ENCODE measurements around the gene PAH. TPM values are rescaled to one million over a fixed set of nuclear protein-coding genes. Genes with fewer than 3 reads are reported as not detected.

Gene PAH
- total and polyA plus RNA-seq, 2 of the 13 experiments (the other 11 are each of a cell fraction or from before 2014, with no cell fraction given), result 192 to 451 TPM

GRCh38 chr12:102824218-102824835 lies 92.7 kb downstream of the PAH start (continued):
- TF ChIP-seq ZNF124 (CRISPR knock-in tag; IDR thresholded peaks at IDR 0.05), result peak; percentile 70; the same call in 1 of the 2 replicates
- TF ChIP-seq, protein P1, sequence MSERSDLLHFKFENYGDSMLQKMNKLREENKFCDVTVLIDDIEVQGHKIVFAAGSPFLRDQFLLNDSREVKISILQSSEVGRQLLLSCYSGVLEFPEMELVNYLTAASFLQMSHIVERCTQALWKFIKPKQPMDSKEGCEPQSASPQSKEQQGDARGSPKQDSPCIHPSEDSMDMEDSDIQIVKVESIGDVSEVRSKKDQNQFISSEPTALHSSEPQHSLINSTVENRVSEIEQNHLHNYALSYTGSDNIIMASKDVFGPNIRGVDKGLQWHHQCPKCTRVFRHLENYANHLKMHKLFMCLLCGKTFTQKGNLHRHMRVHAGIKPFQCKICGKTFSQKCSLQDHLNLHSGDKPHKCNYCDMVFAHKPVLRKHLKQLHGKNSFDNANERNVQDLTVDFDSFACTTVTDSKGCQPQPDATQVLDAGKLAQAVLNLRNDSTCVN (CRISPR knock-in tag; IDR thresholded peaks at IDR 0.05; ENCODE audit: borderline replicate concordance), result peak; percentile 78; the same call in 1 of the 2 replicates
- TF ChIP-seq ZNF563 (CRISPR knock-in tag; IDR thresholded peaks at IDR 0.05), result peak; percentile 79; the same call in 1 of the 2 replicates
- peak; percentile 84; the same call in 1 of the 2 replicates for TF ChIP-seq HES4 (CRISPR knock-in tag; IDR thresholded peaks at IDR 0.05; ENCODE audit: borderline replicate concordance)
- peak; percentile 86; the same call in 1 of the 2 replicates for TF ChIP-seq ZNF749 (CRISPR knock-in tag; IDR thresholded peaks at IDR 0.05; ENCODE audit: borderline replicate concordance)
- peak; percentile 67; the same call in 1 of the 2 replicates for TF ChIP-seq REL (CRISPR knock-in tag; conservative IDR thresholded peaks at IDR 0.05)
- TF ChIP-seq, protein P2, sequence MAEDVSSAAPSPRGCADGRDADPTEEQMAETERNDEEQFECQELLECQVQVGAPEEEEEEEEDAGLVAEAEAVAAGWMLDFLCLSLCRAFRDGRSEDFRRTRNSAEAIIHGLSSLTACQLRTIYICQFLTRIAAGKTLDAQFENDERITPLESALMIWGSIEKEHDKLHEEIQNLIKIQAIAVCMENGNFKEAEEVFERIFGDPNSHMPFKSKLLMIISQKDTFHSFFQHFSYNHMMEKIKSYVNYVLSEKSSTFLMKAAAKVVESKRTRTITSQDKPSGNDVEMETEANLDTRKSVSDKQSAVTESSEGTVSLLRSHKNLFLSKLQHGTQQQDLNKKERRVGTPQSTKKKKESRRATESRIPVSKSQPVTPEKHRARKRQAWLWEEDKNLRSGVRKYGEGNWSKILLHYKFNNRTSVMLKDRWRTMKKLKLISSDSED (CRISPR knock-in tag; IDR thresholded peaks at IDR 0.05), result 0 out of 2 replicates have a peak, but pooled peaks have one; percentile 56
- peak; percentile 40; the same call in 1 of the 2 replicates for TF ChIP-seq EED (CRISPR knock-in tag; IDR thresholded peaks at IDR 0.05)
- TF ChIP-seq TCF7 (IDR thresholded peaks at IDR 0.05; ENCODE audit: low read depth), result no peak
- peak; percentile 70; the same call in 1 of the 2 replicates for TF ChIP-seq ZNF441 (CRISPR knock-in tag; IDR thresholded peaks at IDR 0.05; ENCODE audit: borderline replicate concordance)
- TF ChIP-seq KMT2B (CRISPR knock-in tag; IDR thresholded peaks at IDR 0.05), result peak; percentile 74
- peak; percentile 71; the same call in 1 of the 2 replicates for TF ChIP-seq ZNF280B (CRISPR knock-in tag; IDR thresholded peaks at IDR 0.05; ENCODE audit: borderline replicate concordance)
- peak; percentile 73; the same call in 1 of the 2 replicates for TF ChIP-seq PRMT3 (CRISPR knock-in tag; IDR thresholded peaks at IDR 0.05; ENCODE audit: borderline replicate concordance, low read depth)
- TF ChIP-seq GATAD2A (CRISPR knock-in tag; IDR thresholded peaks at IDR 0.05), result 0 out of 2 replicates have a peak, but pooled peaks have one; percentile 38
- no peak; the same call in 1 of the 2 replicates for TF ChIP-seq ZNF235 (CRISPR knock-in tag; IDR thresholded peaks at IDR 0.05; ENCODE audit: borderline replicate concordance)
- TF ChIP-seq ZNF589 (CRISPR knock-in tag; conservative IDR thresholded peaks at IDR 0.05), result peak; percentile 73; the same call in 1 of the 2 replicates
- TF ChIP-seq ESRRA (CRISPR knock-in tag; IDR thresholded peaks at IDR 0.05; ENCODE audit: low read depth), result no peak
- peak; percentile 68; the same call in 1 of the 2 replicates for TF ChIP-seq ZNF558 (CRISPR knock-in tag; IDR thresholded peaks at IDR 0.05; ENCODE audit: borderline replicate concordance)
- peak; percentile 33; the same call in 1 of the 2 replicates for TF ChIP-seq ZFY (CRISPR knock-in tag; IDR thresholded peaks at IDR 0.05)
- TF ChIP-seq, protein P3, sequence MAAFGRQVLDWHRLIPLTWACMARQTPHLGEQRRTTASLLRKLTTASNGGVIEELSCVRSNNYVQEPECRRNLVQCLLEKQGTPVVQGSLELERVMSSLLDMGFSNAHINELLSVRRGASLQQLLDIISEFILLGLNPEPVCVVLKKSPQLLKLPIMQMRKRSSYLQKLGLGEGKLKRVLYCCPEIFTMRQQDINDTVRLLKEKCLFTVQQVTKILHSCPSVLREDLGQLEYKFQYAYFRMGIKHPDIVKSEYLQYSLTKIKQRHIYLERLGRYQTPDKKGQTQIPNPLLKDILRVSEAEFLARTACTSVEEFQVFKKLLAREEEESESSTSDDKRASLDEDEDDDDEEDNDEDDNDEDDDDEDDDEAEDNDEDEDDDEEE (CRISPR knock-in tag; IDR thresholded peaks at IDR 0.05), result 0 out of 2 replicates have a peak, but pooled peaks have one; percentile 40
- 0 out of 2 replicates have a peak, but pooled peaks have one; percentile 53 for TF ChIP-seq ZNF598 (CRISPR knock-in tag; IDR thresholded peaks at IDR 0.05; ENCODE audit: borderline replicate concordance)
- TF ChIP-seq, protein P4, sequence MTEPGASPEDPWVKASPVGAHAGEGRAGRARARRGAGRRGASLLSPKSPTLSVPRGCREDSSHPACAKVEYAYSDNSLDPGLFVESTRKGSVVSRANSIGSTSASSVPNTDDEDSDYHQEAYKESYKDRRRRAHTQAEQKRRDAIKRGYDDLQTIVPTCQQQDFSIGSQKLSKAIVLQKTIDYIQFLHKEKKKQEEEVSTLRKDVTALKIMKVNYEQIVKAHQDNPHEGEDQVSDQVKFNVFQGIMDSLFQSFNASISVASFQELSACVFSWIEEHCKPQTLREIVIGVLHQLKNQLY (CRISPR knock-in tag; IDR thresholded peaks at IDR 0.05), result peak; percentile 39; the same call in 1 of the 2 replicates
- TF ChIP-seq KLF15 (CRISPR knock-in tag; IDR thresholded peaks at IDR 0.05; ENCODE audit: borderline replicate concordance), result peak; percentile 80; the same call in 1 of the 2 replicates

Measured in HepG2 (cell line).